Measurements from ENCODE around the gene ESYT2.

ESYT2 gene

DNA sequence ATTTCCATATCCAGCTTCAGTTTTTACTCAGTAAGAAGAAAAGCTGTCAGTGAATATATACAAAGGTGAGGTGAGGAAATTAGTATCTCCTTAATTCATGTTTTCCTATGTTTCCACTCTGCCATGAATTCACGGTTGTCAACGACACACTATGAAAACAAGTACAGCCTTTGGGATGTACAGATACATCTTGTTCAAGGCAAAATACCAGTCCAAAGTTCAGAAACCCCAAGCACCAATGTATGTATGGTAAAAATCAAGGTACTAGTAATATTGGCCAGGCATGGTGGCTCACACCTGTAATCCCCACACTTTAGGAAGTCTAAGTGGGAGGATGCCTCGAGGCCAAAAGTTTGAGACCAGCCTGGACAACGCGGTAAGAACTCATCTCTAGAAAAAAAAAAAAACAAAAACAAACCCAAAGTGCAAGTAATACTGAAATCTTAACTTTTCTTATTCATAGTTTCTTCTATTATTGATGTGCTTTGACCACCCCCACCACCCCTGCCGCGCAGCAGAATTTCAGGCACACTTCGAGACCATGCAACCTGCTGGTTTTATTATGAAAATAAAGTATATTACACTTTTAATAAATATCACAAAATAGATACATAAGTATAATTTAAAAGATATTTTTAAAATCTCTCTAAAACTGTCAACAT, 3.5 kb downstream of the ESYT2 start:
- DNase-seq, result no peak

DNA sequence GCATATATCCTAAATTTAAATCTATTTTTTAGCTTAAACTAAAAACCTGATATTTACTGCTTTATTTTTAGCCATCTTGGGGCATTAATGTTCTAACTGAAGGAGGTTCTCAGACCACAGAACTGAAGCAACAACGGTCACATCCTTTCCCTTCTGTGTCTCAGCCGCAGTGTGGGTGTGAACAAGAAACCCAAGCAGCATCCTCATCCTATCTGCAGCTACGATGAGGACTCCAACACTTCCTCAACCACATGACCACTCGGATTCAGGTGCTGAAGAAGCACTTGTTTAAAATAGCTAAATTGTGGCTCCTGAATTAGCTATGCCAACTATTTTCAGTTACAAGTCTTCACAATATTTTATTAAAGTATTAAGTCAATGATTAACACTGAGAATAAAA, 5.3 kb downstream of the ESYT2 start:
- no peak for DNase-seq

DNA sequence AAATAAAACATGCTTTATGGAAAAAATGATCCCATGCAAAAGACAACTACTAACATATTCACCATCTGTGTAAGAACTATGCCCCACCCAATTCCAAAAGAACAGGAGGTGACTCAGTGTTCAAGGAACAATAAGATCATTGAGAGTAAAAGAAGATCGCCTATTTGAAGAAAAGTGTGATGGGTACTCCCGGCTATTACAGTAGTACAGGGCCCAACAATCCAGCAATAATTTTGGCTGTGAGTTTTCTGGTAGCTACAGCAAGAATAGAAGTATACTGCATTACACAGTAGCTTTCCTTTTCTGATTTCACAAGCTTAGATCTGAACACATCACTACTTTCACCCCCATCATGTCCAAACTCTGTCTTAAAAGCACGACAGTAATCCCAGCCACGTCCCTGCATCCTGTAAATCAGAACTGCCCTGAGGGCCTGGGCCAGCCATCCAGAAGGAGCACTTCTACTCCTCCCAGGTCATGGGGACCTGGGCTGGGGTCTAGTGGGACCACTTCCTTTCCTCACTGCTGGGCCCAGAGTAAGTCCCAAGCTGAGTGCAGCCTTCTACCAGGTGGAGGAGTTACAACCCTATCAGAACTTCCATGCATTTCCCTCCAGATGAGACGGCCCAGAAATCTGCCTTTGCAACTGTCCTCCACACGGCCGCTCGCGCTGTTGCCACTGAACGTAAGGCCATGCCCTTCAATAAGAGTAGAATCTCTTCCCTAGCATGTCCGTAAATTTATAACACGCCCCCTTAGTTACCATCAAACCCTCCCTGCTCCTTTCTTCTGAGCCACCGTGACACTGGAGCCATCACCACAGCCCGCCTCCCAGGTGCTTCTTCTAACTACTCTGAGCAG, 7.9 kb downstream of the ESYT2 start:
- DNase-seq, result no peak

DNA sequence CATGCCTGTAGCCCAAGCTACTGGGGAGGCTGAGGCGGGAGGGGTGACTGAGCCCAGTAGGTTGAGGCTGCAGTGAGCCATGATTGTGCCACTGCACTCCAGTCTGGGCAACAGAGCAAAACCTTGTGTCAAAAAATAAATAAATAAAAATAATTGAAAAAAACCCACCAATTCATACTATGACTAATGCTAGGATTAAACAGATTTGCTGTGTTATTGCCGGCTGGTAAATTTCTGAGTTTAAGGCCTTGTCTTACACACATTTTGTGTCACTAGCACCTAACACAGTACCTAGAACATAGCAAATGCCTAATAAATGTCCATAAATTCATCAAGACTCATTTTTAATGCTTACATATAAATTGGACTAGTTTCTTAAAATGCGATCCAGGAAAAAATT, 8.7 kb downstream of the ESYT2 start:
- no peak for DNase-seq

DNA sequence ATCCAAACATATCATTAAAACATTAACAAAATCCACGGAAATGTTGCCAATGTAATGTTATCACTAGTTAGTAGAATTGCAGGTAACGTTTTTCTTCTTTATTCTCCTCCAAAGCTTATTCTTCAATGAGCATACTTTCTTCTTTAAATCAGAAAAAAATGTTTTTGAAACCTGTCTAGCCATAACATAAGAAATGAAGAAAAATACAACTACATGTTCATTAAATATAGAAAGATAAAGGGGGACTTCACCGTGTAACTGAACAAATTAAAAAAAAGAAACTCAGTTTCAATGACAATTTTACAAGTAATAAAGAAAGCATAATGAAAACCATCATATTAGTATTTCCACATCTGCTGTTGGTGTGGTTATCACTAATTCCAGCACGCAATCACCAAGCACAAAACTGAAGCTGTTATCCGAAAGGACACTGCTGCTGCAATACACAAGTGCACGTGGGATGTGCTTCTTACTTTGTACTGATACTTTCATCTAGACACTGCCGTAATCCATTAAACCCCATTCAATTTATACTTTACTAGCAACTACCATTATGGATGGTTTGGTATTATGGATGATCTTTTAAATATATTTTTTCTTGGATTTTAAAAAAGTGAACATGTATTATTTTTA, 9.6 kb downstream of the ESYT2 start:
- no peak for DNase-seq

DNA sequence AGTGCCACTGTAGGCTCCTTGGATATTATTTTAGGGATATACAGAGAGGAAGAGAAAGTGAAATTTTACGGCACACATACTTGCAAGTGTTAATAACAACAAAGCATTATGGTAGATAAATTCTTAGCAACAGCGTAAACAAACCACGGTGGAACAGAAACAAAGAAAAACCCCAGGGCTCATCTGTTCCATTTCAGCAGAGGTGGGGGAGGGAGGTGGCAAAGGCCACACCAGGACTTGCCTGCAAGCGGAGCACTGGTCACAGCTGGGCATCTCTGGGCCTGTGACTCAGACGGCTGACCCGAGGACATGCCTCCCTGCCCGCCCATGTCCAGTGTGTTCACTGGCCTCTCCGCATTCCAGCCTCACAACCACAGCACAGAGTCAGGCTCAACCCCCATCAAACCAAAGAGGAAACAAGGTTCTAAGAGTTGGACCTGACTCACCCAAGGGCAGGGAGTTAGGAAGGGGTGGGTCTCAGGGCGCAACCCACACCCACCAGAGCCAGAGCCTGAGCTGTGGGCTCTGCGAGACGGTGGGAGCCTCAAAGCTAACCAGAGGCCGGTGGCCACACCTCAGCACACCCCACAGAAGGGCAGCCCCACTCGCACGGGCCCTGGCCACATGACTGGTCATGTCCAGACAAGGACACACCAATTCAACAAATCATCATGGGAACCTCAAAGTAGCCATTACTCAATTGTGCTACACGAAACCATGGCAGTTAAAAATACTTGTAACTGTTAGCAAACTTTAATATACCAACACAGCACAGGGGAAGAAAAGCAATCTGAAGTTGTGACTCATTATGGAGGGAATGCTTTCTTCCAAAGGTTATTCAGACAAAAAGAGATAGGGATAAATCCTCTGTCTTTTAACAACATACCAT, 10.7 kb downstream of the ESYT2 start:
- DNase-seq, result no peak

DNA sequence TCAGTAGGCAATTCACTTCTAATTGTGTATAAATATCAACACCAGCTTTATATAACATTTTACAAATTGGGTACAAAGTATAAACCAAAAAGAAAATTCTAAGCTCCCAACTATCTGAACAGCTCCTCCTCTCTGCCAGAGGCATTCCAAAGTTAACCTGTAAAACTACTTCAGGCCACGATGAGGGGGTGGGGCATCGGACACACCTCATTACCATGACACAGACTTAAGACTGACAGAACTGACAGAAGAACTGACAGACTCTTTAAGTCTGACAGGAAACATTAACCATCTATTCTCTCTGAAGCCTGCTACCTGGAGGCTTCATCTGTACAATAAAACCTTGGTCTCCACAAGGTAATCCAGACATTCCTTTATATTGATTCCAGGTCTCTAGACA, 12.3 kb downstream of the ESYT2 start:
- DNase-seq, result no peak

DNA sequence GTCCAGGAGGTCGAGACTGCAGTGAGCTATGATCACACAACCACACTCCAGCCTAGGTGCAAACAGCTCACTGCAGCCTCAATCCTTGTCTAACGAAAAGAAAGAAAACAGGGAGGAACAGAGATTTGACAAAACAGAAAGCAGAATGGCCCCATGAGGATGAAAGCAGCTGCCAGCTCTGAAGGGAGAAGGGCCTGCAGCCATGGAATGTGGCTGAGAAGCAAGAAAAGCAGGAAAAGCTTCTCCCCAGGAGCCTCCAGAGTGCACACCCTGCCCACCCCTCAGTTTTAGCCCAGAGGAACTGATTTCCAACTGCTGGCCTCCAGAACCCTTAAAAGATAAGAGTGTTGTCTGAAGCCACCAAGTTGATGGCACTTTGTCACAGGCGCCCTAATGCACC, 13.0 kb downstream of the ESYT2 start:
- DNase-seq, result no peak

DNA sequence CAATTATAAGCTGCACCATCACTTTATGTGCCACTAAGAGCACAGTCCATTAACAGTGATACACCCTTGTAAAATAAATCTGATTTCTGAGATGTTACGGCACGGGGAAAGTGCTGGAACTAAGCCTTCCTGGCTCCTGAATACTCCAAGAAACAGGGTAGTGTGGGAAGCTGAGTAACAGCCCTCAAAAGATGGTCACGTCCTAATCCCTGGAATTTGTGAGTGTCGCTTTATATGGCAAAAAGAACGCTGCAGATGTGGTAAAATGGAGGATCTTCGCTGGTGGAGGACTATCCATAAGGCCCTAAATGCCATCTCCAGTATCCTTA, 13.5 kb downstream of the ESYT2 start:
- DNase-seq, result no peak

DNA sequence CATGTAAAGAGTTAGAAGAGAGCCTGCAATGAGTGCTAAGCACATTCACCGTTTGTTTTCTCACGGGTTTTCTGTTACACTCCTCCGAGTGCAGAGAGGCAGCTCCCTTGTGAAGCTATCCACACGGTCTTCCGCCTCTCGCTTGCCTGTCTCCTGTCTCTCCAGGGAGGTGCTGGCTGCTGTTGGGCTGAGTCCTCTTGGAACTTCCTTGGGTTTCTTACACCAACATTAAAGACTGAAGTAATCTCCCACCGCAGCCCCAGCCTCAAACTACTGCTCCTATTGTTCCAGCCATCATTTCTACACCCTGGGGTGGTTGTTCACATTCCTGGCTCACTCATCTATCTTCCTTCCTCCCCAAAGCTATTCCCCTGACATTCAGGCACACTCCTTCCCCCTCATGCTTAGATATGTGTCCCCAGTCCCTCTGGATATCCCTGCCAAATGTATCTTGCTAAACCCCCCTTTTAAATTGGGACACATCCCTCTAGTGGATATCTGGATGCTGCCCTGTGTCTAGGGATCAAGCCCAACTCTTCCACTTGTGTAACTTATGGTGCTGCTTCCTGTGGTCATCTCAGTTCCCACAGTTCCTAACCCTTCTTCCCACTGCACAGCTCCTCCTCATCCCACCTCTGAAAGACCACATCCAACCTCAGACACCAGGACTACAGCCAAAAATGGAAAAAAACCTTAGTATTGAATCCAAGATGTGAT, 14.1 kb downstream of the ESYT2 start:
- no peak for DNase-seq

DNA sequence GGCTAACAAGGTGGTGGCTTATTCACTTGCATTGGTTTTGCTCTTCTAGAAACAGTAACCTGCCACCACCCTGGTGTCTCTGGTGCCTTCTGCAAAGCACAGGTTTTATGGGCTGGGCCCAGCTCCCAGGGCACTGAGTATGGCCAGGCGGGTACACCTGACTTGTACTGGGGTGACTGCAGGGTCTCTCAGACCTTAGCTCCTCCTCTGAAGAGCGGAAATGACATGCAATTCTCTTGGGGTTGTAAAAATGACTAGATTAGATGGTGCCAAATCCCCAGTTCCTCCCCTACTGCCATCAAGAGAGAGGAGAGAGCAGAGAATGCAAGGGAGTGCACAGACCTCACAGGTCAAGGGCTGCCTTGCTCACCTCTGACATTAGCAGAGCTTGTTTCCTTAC, 14.7 kb downstream of the ESYT2 start:
- DNase-seq, result no peak

DNA sequence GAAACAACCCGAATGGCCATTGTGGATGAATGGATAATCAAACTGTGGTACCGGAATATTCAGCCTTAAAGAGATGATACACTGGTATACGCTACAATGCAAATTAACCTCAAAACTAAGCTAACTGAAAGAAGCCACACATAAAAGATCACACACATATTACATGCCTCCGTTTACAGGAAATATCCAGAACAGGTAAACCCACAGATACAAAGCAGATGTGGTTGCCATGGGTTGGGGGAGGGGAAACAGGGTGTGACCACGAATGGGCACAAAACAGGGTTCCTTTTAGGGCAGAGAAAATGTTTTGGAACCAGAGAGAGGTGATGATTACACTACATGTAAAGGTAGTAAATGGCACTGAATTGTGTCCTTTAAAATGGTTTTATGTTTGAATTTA, 16.6 kb downstream of the ESYT2 start:
- DNase-seq, result no peak

DNA sequence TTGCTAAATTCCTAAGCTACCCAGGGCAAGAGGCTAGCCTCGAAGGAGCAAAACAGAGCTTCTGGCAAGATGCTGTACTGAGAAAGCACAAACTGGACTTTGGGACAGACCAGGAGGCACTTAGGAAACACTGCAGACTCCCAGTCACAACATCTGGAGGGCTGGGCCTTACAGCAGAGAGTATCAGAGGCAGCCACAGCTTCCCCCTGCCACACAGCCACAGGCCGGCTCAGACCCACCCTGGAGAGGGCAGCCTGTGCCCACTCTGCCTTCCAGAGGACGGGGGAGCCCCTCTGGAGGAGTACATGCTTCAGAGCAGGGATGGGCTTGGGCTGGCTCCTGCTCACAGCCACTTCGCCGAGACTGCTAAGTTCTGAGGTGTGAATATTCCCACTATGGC, 17.4 kb downstream of the ESYT2 start:
- no peak for DNase-seq

DNA sequence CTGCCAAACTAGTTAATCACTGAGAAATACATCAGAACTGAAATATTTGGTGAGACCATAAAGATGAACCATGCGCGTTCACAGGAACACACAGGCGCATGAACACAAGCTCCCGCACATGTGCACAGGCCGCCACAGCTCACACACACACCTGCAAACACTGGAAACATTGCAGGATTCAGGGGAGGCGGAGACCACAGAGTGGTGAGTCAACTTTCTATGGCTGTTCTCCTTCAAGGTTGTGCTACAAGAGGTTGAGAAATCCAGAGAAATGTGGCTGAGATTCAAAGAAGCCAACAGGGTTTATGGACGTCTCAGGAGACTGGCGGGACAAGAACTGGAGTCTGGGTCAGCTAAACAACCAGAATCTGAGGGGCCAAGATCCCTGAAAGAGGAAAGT, 17.8 kb downstream of the ESYT2 start:
- no peak for DNase-seq

DNA sequence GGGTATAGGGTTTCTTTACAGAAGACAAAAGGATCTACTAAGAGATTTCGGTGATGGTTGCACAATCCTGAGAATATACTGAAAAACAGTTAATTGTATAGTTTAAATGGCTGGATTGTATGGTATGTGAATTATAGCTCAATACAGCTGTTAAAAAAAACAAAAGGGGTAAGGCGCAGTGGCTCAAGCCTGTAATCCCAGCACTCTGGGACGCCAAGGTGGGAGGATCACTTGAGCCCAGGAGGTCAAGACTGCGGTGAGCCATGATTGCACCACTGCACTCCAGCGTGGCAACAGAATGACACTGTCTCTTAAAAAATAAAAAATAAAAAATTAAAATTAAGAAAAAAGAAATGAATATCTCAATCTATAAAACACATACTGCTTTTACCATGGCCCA, 18.5 kb downstream of the ESYT2 start:
- no peak for DNase-seq

DNA sequence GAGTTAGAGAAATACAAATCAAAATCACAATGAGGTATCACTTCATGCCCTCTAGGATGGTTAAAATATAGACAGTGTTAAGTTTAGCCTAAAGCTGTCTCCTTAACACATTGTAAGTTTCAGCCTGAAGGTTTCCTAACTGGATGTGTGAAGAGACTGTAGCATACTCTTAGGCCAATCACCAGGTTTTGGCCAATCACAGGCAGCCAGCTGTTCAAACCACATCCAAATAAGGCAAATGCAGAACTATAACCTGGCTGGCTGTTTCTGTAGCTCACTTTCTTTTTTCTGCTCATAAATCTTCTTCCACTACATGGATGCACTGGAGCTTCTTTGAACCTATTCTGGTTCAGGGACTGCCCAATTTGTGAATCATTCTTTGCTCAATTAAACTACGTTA, 19.7 kb downstream of the ESYT2 start:
- DNase-seq, result no peak

DNA sequence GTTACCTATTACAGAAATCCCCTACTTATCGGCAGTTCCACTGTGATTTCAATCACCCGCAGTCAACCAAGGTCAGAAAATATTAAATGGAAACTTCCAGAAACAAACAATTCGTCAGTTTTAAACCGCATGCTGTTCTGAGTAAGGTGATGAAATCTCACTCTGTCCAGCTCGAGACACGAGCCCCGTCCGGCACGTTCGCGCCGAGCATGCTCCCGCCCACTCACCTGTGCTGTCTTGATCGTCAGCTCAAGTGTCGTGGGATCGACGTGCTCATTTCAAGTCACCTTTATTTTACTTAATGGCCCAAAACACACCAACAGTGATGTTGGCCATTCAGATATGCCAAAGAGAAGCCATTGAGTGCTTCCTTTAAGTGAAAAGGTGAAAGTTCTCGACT, 21.2 kb downstream of the ESYT2 start:
- DNase-seq, result no peak

DNA sequence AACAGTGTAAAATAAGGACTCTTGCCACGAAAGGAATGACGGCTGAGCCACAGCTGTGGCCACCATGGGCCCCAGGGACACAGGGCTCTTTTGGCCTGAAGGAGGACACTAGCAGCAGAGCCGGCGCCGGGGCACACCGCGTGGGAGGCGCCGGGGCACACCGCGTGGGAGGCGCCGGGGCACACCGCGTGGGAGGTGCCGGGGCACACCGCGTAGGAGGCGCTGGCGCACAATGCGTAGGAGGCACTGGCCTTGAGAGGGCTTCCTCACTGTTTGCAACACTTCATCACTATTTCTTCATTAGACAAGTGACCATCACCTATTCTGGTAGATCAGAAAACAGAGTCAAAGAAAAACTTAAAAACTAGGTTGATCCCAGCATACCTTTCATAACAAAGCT, 23.4 kb downstream of the ESYT2 start:
- DNase-seq, result no peak

DNA sequence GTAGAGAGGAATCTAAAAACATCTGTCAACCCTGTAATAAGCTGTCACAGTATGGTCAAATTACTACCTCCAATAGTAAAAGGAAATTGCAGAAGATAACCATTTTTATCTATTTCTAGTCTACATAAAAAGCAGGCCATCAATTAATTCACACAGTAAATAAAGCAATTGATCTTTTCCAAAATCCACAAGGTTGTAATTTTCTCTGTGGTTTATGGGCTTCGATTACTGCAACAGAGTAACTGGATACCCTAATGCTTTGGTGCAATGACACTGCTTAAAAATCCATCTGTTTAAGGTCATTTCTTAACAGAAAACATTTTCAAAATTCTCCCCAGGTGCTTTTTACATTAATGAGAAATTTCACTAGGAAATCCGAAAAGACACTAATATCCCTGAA, 23.9 kb downstream of the ESYT2 start:
- no peak for DNase-seq

DNA sequence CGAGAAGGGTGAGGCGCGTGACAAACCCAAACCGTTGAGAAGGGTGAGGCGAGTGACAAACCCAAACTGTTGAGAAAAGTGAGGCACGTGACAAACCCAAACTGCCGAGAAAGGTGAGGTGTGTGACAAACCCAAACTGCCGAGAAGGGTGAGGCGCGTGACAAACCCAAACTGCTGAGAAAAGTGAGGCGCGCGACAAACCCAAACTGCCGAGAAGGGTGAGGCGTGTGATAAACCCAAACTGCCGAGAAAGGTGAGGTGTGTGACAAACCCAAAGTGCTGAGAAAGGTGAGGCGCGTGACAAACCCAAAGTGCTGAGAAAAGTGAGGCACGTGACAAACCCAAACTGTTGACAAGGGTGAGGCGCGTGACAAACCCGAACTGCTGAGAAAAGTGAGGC, 25.0 kb downstream of the ESYT2 start:
- no peak for DNase-seq

DNA sequence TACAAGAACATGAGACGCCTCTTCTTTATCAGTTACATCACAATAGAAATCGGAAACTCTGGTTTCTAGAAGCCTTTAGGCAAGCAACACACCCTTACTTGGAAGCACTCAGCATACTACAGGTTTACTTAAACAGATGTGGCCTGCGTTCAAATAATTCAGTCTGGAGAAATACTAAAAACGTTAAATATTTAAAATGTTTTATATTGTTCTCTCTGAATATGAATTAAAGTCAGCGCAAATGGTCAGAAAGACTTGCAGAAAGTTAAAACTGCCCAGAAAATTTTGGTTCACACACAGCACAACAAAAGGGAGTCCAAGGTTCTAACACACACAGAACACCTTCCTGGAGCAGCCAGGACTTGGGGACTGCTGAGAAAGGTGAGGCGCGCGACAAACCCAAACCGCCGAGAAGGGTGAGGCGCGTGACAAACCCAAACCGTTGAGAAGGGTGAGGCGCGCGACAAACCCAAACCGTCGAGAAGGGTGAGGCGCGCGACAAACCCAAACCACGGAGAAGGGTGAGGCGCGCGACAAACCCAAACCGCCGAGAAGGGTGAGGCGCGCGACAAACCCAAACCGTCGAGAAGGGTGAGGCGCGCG, 25.8 kb downstream of the ESYT2 start:
- DNase-seq, result no peak
